GM12872 (cell line): ENCODE measurements around the gene LY9.
A peak's percentile ranks its signal among the peaks of the same experiment; 100 is the strongest.

Source experiments
- CTCF ChIP-seq: IDR thresholded peaks from 3 replicates; pipeline ENCODE4 v1.5.1; 2011; ENCODE audit warnings: low read depth, mild to moderate bottlenecking, low read length, moderate library complexity; ENCODE audit not compliant: insufficient read depth

Gene LY9

GRCh38 chr1:160795951-160796383 is at the start of gene LY9:
Gene LY9, plus strand, starts transcription at chr1:160796174. Its CDS starts 14 bp downstream, at chr1:160796188.
- no peak for TF ChIP-seq CTCF

GRCh38 chr1:160746836-160747500 is 49.0 kb upstream of the LY9 start:
- TF ChIP-seq CTCF: no peak

GRCh38 chr1:160747717-160748116 is 48.3 kb upstream of the LY9 start:
- no peak for TF ChIP-seq CTCF

GRCh38 chr1:160748181-160748877 is 47.6 kb upstream of the LY9 start:
- TF ChIP-seq CTCF: peak; percentile 60; the same call in 2 of the 3 replicates

GRCh38 chr1:160748878-160749269 is 47.1 kb upstream of the LY9 start:
- no peak for TF ChIP-seq CTCF

GRCh38 chr1:160750608-160751007 is 45.4 kb upstream of the LY9 start:
- no peak for TF ChIP-seq CTCF

GRCh38 chr1:160752406-160752805 is 43.6 kb upstream of the LY9 start:
- no peak for TF ChIP-seq CTCF
